ACC112 (cell line): ENCODE measurements around the gene SPRTN.

ENCODE experiments used
- H2AFZ ChIP-seq: fragments of 200-600 bp; sonication (generic); one replicate; pipeline ENCODE4 v1.6.0; 2017; ENCODE audit warnings: antibody characterized with exemption, low read length; ENCODE audit not compliant: unreplicated experiment
- H3K27ac ChIP-seq: fragments of 200-600 bp; sonication (generic); 2 replicates; pipeline ENCODE4 v1.5.1; 2014; ENCODE audit warnings: low read depth, mild to moderate bottlenecking, antibody characterized with exemption, low read length, moderate library complexity
- H3K27me3 ChIP-seq: fragments of 200-600 bp; sonication (generic); 2 replicates; pipeline ENCODE4 v1.6.1; 2014; ENCODE audit warnings: mild to moderate bottlenecking, antibody characterized with exemption, low read length, moderate library complexity, mixed read lengths; ENCODE audit not compliant: insufficient read depth
- H3K36me3 ChIP-seq: fragments of 200-600 bp; sonication (generic); 2 replicates; pipeline ENCODE4 v1.6.1; 2016; ENCODE audit warnings: mild to moderate bottlenecking, antibody characterized with exemption, low read length, moderate library complexity, mixed read lengths; ENCODE audit not compliant: insufficient read depth
- H3K4me1 ChIP-seq: fragments of 200-600 bp; sonication (generic); one replicate; pipeline ENCODE4 v1.6.1; 2016; ENCODE audit warnings: low read length, mixed read lengths; ENCODE audit not compliant: insufficient read depth, unreplicated experiment, control insufficient read depth
- H3K4me3 ChIP-seq: fragments of 200-600 bp; sonication (generic); 2 replicates; pipeline ENCODE4 v1.5.1; 2014; ENCODE audit warnings: mild to moderate bottlenecking, low read depth, low read length
- H3K79me2 ChIP-seq: fragments of 200-600 bp; sonication (generic); one replicate; pipeline ENCODE4 v1.6.0; 2016; ENCODE audit warnings: low read length; ENCODE audit not compliant: control insufficient read depth, unreplicated experiment, insufficient read depth

Gene SPRTN

GRCh38 chr1:231376101-231376500, 38.0 kb downstream of the SPRTN start:
- Histone ChIP-seq H3K27me3 (no peaks in the 10 kb centered on the region), H3K4me3 (no peak overlapping the region), H3K4me1 (peaks cover 8% of the 10 kb centered on the region), H3K36me3 (no peaks in the 10 kb centered on the region), H3K79me2 (peaks cover 73% of the 10 kb centered on the region), H2AFZ (no peak overlapping the region), H3K27ac (no peak overlapping the region)

- no peak overlapping the region for H2AFZ ChIP-seq
- no peaks in the 10 kb centered on the region for H3K27me3 ChIP-seq
- H3K27ac ChIP-seq: no peak overlapping the region
- H3K4me3 ChIP-seq: no peak overlapping the region
- no peaks in the 10 kb centered on the region for H3K36me3 ChIP-seq
- H3K79me2 ChIP-seq: peaks cover 81% of the 10 kb centered on the region
- peaks cover 8% of the 10 kb centered on the region for H3K4me1 ChIP-seq
Observed at GRCh38 chr1:231376875-231377549, 38.9 kb downstream of the SPRTN start.

DNA sequence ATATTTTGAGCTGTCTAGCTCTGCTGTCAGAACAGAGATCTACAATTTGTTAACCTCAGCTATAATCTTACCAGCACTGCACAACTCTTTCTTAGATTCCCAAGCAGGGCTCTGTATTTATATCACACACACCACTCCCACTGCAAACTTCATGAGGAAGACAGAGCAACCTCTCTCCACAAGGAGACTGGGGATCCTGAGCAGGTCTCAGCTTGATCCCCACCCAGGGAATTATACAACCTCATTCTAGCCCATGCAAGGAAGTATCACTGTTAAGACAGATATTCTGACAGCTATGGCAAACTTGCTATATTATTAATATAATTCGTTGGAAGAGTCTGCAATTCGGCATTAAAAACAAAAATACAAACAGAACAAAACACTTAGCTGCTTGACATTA, 43.6 kb downstream of the SPRTN start:
- H3K27me3 ChIP-seq: no peaks in the 10 kb centered on the region
- H3K79me2 ChIP-seq: peaks cover 95% of the 10 kb centered on the region
- H3K27ac ChIP-seq: no peak overlapping the region
- H3K4me3 ChIP-seq: no peak overlapping the region
- no peaks in the 10 kb centered on the region for H3K36me3 ChIP-seq
- peaks cover 15% of the 10 kb centered on the region for H3K4me1 ChIP-seq
- H2AFZ ChIP-seq: no peak overlapping the region

- Histone ChIP-seq H3K4me3 (no peak overlapping the region), H3K4me1 (peaks cover 10% of the 10 kb centered on the region), H3K79me2 (peaks cover 93% of the 10 kb centered on the region), H3K27me3 (no peaks in the 10 kb centered on the region), H3K27ac (no peak overlapping the region), H3K36me3 (no peaks in the 10 kb centered on the region), H2AFZ (no peak overlapping the region)
Observed at GRCh38 chr1:231382426-231382825, 44.3 kb downstream of the SPRTN start.

DNA sequence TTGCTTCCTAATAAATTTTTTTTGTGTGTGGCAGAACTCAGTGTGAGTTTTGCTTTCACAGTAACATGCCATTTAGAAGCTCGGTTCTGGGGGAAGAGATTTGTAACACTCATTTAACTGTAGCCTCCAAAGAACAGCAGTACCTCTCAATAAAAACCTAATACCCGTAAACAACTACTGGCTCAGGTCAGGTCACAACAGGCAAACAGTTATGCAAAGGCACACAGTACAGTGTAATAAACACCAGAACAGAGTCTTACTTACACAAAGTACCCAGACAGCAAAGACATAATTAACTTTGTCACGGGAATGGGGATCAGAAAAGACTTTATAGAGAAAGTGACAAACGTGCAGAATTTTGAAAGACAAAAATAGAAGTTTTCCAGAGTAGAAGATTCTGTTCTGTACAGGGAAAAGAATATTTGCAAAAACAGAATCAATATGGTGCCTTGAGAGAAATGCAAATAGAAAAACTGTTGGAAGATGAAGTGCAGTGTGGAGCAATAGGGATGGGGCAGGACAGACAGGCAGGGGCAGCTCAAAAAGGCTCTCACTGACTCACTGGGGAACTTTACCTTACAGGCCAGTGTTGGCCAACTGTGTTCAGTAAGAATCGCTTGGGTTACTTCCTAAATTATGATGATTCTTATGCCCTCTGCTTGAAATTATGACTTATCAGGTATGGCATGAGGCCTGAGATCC, 45.2 kb downstream of the SPRTN start:
- Histone ChIP-seq H2AFZ (no peak overlapping the region), H3K36me3 (no peaks in the 10 kb centered on the region), H3K79me2 (peaks cover 93% of the 10 kb centered on the region), H3K27me3 (no peaks in the 10 kb centered on the region), H3K4me1 (peaks cover 15% of the 10 kb centered on the region), H3K4me3 (no peak overlapping the region), H3K27ac (no peak overlapping the region)

DNA sequence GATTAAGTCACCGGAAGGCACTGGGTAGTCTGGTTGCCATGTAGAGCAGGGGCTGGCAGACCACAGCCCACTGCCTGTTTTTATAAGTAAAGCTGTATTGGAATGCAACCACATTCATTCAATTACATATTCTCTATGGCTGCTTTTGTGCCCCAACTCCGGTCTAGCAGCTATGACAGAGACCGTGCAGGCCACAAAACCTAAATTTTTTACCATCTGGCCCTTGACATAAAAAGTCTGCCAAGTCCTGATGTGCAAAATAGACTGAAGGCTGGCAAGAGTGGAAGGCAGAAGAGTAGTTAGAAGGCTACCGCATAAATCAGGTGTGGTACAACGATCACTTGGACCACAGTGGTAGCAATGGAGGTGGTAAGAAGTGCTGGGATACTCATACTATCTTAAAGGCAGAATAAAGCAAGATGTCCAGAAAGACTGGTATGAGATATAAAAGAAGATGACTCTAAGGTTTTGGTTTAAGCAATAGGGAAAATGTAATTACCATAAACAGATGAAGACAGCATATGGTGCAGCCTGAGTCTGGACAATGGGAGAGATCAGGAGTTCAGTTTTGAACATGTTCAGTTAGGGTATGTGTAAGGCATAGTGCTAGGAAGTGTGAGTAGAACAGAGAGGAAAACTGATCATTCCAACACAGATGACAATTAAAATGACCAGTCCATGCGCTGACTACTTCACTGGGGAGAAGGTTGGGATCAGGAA, 46.8 kb downstream of the SPRTN start:
- no peaks in the 10 kb centered on the region; the same call in 1 of the 2 replicates for H3K36me3 ChIP-seq
- no peak overlapping the region for H2AFZ ChIP-seq
- no peaks in the 10 kb centered on the region for H3K27me3 ChIP-seq
- peaks cover 92% of the 10 kb centered on the region for H3K79me2 ChIP-seq
- H3K4me3 ChIP-seq: no peak overlapping the region
- peaks cover 31% of the 10 kb centered on the region for H3K4me1 ChIP-seq
- H3K27ac ChIP-seq: no peak overlapping the region

DNA sequence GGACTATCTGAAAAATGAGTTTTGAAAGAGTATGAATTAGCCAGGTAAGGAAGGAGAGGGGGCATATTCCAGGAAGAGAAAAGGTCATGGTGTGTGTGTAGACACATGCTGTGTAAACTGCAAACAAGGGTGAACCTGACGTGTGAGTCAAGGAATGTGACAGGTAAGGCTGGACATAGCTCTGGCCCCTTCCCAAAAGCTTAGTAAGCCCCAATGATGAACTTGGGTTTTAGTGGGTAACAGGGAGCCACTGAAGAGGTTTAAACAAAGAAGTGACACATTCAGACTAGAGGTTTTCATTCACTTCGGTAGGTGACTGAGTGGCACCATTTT, 47.3 kb downstream of the SPRTN start:
- Histone ChIP-seq H3K4me1 (peaks cover 36% of the 10 kb centered on the region), H3K27ac (no peak overlapping the region), H3K79me2 (peaks cover 93% of the 10 kb centered on the region), H3K27me3 (no peaks in the 10 kb centered on the region), H3K4me3 (no peak overlapping the region), H2AFZ (no peak overlapping the region), H3K36me3 (no peaks in the 10 kb centered on the region; the same call in 1 of the 2 replicates)

GRCh38 chr1:231386466-231386865, 48.4 kb downstream of the SPRTN start:
- no peak overlapping the region for H3K27ac ChIP-seq
- H3K27me3 ChIP-seq: no peaks in the 10 kb centered on the region
- H3K4me1 ChIP-seq: peaks cover 40% of the 10 kb centered on the region
- H3K79me2 ChIP-seq: peaks cover 94% of the 10 kb centered on the region
- H3K36me3 ChIP-seq: no peaks in the 10 kb centered on the region; the same call in 1 of the 2 replicates
- no peak overlapping the region for H2AFZ ChIP-seq
- H3K4me3 ChIP-seq: no peak overlapping the region

DNA sequence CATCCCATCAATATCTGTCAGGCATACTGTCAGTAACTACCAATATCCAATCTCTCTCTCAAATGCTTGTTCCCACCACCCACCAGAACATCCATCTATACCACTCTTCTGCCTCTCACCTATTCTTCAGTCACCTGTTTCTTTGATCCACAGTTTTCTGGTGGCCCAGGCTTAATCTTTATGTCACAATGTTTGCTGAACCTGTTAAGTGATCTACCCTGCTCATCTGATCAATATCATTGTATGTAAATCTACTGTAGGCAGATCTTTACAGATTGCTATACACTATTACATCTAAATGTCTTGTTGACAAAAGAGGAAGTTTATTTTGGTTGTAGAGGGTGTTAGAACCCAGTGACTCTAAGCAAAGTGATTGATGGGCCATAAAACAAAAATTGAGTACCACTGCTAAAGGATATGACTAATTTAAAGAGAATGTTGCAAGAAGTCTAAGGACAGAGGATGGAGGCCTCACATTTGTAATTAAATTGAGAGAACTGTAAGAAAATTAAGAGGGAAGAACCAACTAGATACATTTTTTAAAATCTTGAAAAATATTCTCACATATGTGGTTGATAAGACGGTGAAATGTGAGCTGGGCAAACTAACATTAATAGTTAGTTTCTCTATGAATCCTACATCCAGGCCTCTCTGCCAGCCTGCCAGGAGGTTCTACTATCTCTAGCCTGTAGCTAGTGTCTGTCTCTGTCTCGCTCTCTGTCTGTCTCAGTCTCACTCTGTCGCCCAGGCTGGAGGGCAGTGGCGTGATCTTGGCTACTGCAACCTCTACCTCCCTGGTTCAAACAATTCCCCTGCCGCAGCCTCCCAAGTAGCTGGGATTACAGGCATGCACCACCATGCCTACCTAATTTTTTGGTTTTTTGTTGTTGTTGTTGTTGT, 49.9 kb downstream of the SPRTN start:
- no peaks in the 10 kb centered on the region for H3K27me3 ChIP-seq
- H3K36me3 ChIP-seq: no peaks in the 10 kb centered on the region; the same call in 1 of the 2 replicates
- H3K27ac ChIP-seq: peak overlapping the region; percentile 70
- H3K4me3 ChIP-seq: 0 out of 2 replicates have a peak overlapping the region, but pooled peaks have one; percentile 17
- H2AFZ ChIP-seq: no peak overlapping the region
- peaks cover 89% of the 10 kb centered on the region for H3K79me2 ChIP-seq
- peaks cover 45% of the 10 kb centered on the region for H3K4me1 ChIP-seq

- Histone ChIP-seq H3K4me1 (peaks cover 56% of the 10 kb centered on the region), H3K79me2 (peaks cover 86% of the 10 kb centered on the region), H3K27ac (peak overlapping the region; percentile 70)
Observed at GRCh38 chr1:231390071-231390470, 52.0 kb downstream of the SPRTN start.

More at GRCh38 chr1:231390071-231390470, 52.0 kb downstream of the SPRTN start:
- H2AFZ ChIP-seq: no peak overlapping the region
- H3K4me3 ChIP-seq: no peak overlapping the region
- no peaks in the 10 kb centered on the region; the same call in 1 of the 2 replicates for H3K36me3 ChIP-seq
- H3K27me3 ChIP-seq: no peaks in the 10 kb centered on the region
